NCI-H1417 (cell line): ENCODE measurements around the gene KRT71.

Experiments
- DNase-seq, 3 experiments: peaks; one replicate each; lab custom pipeline; 2025; lab: John Stamatoyannopoulos, UW

The KRT71 gene

DNA sequence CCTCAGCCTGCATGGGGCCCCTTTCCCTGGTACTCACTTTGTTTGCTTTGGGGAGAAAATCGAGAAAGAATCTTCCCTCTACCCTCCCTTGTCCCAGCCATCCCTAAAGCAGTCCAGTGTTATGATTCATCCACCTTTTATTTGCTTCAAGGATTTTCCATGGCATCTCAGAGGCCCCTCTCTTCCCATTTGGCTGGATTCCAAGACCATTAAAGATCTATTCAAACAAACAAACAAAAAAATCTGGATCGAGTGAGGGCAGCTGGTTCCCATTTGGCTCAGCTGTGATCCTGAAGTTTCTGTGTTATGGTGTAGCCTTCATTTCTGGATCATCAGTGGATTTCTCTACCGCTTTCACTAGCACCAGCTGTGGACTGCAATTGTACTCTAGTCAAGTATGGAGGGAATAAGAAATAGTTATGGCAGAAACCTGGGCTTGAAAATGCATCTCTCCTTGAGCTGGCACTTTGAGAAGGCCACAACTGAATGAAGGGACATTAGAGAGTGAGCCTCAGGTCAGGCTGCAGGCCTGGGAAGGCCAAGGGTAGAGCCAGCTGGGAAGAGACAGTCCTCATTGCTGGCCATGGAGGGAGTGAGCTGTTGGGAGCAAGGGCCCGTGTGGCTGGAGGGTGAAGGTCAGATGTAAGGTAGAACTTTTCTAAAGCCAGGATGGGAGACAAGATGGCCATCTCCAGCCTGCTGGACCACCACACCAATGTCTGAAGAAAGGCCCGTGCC, 13.7 kb downstream of the KRT71 start:
- DNase-seq = peak; percentile 34 to 85 (median 76)

DNA sequence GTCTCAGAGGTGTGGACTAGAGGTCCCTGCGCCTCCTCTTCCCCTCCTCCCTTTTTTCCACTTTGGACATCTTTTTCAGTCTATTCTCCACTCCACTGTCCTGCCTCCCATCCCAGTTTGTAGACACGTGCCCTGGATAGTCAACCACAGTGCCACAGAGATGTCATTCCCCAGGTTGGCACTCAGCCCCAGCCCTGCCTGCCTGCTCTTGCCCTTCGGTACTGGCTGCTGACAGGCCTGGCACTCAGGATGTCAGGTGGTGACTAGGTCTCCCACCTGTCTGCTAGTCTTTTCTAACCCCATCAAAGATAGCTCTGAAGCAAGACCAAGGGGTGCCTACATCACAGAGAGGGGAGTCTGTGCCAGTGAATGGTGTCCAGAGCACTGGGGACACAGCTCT, 15.8 kb downstream of the KRT71 start:
- DNase-seq = no peak

DNA sequence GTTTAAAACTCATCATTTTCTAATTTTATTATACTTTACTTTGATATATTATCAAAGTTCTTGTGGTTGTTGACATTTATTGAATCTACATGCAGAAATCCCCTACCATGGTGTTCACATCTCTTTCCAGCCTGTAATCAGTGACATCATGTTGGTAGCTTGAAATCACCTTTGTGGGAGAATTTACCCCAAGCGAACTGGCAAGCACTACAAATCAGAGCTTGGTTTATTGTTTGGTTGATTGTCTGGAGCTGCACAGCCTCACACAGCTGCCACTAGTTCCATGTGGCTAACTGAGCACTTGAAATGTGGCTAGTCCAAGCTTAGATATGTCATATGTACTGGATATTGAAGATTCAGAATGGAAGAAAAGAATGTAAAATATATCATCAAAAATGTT, 17.4 kb downstream of the KRT71 start:
- no peak for DNase-seq

DNA sequence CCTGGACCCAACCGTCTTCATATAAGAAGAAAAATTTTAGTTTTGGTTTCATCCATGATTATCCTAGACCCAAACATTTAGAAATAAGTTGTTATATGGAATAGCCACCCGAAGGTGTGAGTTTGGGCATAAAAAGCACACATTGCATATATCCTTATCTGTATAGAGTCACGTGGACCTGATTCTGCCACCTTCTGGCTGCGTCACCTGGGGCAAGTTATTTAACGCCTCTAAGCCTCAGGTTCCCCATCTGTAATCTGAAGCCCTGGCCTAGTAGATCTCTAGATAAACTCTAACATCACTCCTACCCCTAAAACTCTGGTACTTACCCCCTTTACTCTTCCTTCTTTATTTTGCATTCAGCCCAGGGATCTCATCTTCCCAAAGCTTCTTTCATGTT, 18.5 kb downstream of the KRT71 start:
- peak in 1 of 3 experiments; percentile 10 for DNase-seq

DNA sequence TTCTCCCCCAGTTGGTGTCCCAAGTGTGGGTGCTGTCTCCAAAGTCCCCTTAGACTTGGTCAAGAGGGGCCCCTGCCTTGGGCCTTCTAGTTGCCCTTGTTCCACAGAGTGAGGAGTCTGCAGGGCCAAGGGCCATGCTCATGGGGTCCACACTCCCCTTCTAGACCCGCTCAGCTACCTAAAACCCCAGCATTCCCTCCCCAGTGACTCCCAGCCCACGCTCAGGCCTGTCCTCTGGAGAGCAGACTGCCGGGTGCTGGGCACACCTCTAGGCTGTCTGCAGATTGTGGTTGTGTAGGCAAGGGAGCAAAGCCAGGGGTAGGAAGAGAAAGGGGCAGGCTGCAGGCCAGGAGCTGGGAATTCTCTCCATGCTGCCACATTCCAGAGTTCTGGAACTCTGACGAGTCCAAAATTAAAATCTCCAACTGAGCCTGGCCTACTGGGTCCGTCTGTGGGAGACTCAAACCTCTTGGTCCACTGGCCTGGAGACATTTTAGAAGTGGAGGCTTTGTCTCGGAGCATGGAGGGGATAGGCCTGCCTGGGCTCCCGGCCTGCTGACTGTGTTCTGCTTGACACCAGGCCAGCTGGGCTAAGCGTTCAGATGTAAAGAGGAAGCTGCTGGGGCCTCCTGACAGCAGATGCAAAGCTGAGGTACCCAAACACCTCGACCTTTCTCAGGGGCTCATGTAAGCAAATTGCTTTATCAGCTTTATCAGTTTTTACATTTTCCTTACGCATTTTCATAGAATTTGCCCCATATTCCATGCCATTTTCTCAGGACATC, 19.1 kb downstream of the KRT71 start:
- no peak for DNase-seq

DNA sequence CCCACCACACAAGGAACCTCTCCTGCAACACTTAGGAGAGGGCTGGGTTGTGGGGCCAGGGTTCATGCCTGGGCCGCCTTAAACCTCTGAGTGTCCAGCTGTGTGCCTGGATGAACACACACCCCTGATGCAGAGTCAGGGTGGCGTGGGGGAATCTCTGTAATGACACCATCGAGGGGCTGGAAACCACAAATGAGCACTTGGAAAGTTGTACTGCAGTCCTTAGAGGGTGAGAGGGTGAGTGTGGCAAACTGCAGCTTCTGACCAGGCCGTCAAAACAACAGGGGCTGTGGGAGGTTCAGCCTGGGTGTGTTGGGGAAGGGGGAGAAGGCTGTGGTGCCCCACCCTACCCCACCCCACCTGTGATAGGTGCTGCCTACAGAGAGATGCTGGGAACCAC, 20.3 kb downstream of the KRT71 start:
- no peak for DNase-seq

DNA sequence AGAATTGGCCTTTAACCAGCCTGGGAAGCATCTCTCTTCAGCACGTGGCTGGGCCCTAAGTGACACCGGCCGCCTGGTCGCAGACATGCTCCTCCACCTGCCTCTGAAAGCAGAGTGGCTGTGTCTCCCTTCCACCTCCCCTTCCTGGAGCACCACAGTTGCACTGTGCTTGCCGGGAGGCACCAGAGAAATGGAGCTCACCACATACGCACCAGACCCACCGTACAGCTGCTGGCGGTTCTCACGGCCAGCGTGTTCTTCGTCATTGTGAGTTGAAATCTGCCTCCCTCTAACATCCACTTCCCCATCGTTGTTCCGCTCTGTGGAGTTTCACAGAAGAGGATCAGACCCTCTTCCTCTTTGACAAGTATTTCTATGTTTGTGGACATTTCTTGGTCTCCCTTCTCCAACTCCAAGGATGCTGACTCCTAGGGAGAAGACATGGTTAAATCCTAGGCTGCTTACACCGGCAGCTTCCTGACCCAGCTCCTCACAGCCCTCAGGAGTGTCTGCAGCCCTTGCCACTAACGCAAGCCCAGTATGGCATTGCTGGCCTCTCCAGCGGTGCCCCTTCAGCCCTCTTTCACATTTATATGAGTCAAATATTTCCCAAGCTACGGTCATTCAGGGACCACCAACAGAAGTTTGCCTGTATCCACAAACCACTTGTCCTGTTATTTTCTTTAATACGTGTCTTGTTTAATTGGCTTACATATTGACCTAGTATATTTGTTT, 21.2 kb downstream of the KRT71 start:
- DNase-seq = no peak

DNA sequence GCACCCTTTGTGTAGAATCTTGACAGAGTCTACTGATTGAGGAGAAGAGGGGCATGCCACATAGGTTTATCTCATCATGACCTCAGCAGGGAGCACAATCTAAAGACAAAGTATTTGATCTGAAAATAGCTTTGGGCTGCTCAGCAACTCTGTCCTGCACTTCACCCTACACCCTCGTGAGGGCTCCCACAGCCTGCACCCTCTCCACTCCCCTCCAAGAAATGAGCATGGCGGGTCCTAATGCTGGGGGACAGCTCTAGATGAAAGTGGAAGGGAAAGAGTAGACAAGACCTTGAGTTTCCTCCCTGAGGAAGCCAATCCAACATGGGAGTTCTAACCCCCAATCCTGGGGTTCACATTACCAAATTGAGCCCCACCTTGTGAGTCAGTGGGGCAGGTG, 22.0 kb downstream of the KRT71 start:
- no peak for DNase-seq

DNA sequence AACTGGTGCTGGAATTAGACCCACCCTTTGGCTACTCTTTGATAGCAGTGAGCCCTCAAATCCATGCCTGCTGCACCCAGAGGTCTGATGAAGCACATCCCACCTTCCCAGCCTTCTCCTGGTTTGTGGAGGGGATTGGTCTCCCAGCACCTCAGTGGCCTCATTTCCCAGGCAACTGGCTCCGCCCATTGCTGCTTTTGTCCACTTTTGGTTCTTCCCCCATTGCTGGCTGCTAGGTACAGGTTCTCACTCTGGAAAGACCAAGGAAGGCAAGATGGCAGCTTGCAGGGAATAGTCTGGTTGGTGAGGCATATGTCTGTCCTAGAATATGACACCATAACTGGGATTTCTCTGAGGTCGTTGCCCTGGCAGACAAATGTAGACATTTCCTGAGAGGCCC, 22.6 kb downstream of the KRT71 start:
- DNase-seq = no peak

DNA sequence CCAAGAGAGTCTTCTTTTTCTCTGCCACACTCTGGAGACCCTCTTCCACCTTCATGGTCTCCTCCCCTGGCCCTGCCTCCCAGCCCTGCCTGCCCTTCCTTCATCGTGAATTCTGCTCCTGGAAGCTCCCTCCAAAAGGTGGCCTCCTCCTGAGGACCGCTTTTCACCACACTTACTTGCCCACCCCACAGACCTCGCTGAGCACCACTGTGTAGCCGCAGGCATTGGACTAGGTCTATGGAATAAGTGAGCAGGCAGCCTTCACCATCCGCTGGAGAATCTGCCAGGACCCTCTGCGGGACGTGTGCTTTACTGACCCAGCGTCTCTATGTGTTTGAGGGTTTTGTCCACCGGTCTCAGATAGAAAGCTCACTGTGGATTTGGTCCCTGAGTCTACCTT, 23.1 kb downstream of the KRT71 start:
- DNase-seq = no peak

DNA sequence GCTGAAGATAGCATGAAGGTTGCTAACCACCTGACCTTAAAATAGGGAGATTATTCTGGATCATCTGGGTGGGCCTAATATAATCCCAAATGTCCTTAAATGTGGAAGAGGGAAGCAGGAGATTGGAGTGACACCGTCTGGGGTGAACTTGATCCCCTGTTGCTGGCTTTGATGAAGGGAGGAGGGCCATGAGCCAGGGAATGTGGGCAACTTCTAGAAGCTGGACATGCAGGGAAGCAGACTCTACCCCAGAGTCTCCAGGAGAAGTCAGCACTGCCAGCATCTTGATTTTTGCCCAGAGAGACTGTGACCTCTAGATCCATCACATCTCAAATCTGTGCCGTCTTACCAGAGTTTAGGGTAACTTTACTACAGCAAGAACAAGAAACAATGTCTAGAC, 23.5 kb downstream of the KRT71 start:
- DNase-seq = no peak

DNA sequence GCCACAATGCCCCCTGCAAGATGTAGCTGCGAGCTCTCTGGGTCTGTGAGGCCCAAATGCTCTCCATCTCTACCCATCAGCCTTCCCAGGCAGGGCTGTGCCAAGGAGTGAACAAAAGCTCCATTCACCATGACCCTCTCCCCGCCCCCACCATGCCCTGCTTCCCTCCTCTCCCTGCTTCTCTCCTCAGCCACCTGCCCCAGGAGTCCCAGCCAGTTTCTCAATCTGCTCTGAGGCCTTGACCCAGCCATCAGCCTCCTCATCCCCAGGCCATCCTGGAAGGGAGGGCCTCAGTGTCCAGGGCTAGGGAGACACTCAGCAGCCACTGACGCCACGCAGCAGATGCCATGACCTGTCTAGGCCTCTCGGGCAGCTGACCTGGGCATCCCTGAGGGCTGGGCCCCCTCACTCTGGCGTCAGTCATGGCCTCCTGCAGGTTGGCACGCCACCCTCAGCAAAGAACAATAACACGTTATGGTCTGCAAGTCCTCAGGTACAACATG, 24.3 kb downstream of the KRT71 start:
- no peak for DNase-seq

DNA sequence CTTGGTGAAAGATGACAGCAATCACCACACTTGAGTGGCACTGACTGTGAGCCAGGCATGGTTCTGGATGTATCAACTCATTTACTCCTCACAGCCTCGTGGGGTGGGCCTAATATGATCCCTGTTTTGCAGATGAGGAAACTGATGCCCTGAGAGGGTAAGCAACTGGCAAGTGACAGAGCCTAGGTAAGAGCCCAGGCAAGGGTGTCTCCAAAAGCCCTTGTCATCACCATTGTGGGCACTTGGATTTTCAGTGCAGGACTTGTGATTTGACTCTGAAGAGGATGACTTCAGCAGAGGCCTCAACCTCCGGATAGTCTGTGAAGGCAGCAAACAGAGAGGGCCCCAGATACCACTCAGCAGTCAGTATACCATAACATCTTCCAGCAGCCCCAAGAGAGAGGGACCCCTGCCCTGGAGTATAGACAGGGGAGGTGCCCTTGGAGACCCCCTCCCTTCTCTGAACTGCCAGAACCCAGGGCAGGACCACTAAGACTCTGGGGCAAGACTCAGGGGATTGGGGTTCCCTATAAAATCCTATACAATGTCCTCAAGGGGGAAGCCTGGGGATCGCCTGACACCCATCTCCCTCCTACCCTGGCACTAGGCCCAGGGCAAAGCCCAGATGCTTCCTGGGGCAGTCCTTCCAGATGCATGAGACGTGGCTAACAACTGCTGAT, 25.7 kb downstream of the KRT71 start:
- DNase-seq = no peak

DNA sequence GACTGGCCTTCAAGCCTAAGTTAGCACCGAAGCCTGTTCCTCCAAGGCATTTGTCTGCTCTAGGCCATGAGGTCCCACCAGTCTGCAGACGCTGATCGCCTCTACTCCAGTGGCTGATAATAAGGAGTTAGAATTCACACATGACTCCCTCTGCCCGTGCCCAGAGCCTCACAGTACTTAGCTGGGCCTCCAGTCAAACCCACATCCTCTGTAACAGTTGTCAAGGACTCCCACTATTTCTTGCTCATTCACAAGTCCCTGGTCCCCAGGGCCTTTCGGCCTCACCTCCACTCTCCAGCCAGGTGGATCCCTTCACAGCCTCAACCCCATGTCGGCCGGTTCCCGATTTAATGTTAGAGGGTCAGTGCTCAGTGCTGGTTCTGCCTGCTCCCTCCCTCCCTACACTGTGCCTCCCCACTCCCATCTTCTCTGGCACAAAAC, 26.4 kb downstream of the KRT71 start:
- DNase-seq = no peak

DNA sequence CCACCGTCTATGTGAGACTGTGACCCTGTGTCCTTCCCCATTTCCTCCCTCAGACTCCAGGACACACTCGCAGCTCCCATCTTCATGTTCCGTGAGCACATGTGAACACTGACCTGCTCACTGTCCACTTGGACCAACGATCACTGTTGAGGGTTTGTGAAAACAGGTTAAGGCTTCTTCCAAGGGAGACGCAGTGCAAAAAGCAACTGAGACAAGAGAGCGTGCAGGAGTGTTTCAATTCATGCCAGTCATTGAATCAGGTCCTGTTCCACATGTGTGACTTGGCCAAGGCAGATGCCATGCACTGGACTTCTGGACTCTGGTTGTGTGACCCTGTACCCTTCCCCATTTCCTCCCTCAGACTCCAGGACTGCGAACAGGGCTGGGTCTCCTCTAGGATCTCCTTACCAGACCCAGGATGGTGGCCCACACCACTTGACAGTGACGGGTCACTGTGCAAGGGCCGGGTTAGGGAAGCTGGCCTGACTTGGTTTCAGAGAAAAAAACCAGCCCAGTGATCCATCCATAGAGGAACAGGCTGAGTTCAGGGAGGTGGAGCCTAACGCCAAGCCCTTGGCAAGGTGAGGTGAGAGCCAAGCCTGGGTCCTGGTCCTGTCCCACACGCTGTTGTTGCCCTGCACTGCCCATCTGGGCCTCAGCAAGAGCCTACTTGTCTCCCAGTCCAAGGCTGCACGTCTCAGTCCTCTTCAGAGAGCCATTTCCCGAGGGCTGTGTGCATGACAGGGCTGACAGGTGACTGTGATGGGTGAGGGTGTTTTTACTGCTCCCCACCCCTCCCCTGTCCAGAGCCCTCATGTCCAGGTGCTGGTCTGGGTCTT, 27.1 kb downstream of the KRT71 start:
- DNase-seq = no peak

DNA sequence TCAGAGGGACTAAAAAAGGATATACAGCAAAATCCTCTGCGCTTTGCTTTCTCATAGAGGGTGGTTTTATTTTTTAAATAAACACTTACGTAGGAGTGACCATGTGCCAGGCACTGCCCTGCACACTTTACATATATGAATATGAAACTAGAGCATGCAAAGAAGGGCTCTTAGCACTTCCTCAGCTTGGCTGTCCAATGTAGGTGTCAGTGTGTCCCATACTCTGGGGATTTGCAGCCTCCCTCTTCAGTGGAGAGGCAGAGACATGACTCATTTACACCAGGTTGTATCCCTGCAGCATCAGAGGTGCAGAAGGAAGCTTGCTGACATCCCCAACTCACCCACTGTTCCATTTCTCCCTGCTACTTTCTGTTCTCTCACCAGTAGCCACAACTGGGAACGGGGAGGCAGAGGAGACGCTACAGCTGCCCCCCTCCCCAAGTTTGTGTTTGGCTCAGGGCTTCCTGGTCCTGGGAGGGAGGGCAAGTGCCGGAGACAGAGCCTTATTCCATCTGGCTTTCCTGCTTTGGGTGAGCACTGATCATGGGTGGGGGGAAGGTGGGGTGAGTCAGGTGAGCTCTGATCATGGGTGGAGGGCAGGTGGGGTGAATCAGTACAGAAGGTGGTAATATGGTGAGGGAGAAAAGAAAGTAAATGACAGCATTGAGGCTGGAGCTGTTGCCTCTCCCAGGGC, 27.9 kb downstream of the KRT71 start:
- no peak for DNase-seq

DNA sequence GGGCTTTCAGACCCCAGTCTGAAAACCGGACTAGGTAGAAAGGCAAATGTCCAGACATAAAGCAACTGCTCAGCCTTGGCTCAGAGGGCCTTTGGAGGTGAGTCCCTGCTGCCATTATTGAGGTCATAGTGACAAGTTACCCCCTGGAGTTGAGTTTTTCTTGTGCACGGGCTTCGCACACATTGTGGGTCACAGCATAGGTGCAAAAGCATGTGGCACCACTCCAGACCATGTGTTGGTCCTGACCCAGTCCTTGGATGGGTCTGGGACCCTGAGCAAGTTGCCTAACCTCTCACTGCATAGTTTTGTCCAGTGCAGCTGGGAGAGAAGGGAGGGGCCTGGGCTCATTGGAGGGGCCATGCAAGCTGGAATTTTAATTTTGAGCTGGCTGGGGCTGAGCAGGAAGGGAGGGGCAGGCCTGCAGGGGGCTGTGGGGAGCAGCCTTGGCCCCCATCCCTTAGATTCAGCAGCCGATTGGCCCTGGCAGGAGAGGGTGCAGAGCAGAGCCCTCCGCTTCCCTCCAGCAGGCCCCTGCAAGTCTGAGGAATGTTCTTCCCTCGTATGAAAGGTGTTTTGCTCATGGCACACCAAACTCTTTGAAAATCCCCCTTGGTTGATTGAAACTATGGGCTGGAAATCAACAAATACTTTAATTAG, 28.6 kb downstream of the KRT71 start:
- DNase-seq = no peak

DNA sequence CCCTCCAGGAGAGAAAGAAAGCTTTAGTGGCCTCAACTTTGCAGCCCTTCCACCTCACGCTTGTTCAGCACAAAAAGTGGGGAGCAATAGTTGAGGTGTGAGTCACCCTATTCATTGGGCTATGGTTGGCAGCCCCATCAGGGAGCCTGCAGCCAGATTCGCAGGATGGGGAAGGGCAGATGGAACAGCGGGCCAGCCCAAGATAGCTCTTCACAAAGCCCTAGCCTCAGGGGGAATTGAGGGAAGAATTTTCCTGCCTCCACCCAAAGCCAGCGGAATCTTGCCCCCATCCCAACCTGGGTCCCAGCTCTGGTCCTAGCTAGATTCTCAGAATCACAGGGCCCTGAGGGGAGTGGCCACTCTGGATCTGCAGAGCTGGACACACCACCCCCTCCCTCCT, 29.1 kb downstream of the KRT71 start:
- no peak for DNase-seq

DNA sequence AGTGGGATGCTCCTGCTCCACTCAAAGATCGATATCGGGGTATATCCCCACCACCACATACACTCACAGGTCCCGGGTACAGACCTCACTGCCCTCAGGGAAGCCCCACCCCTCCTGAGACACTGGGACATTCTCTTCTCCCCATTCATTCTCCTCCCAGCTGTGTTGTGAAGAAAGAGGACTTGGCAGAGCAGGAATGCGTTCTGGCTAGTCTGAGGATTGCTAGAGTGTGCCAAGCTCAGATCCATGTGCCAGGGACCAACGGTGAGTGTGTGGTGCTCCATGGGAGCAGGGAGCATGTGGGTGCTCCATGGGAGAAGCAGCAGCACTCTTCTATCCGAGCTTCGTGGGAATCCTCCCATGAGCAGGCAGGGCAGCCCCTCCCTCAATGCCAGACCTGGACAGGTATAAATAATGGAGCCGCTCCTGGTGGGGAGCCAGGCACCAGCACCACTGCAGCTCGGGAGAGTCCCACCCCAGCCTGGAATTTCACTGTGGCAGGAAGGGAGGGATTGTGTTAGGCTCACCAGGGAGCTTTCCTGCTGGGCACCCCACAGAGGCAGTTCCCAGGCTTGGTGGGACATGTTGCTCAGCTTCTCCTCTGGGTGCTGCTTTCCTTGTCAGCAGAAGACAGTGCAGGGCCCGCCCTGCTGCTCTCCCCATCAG, 30.5 kb downstream of the KRT71 start:
- peak in 2 of 3 experiments; percentile 29 to 33 for DNase-seq
